ENCODE measurements around the gene EDN1. TPM values are rescaled to one million over a fixed set of nuclear protein-coding genes. Genes with fewer than 3 reads are reported as not detected.
"Not testable (repeated sequence)": the region's sequence is repeated elsewhere in the genome, so short reads cannot be mapped to it uniquely, and the experiment has no call there.

The EDN1 gene
- polyA plus RNA-seq, 3 donors: 0.11 to 0.71 TPM; not detected in 1

GRCh38 chr6:12315292-12316081 is 25.3 kb downstream of the EDN1 start:
- H3K27me3 Mint-ChIP-seq (ENCODE audit: low read depth in 3 of 3): peaks cover 4 to 9% (median 6%) of the 10 kb centered on the region in 3 donors
- Histone ChIP-seq H3K4me3 (replicated peaks in 1 of 3; ENCODE audit: low read depth in 2 of 3, low read length in 3 of 3) (no peak overlapping the region), H3K9me3 (replicated peaks in 1 of 2; ENCODE audit: control insufficient read depth in 1 of 2, insufficient read depth in 1 of 2, low read length in 2 of 2) (peaks cover 7 to 9% of the 10 kb centered on the region in 2 donors), H3K4me2 (replicated peaks; ENCODE audit: extremely low read depth, low read length, poor library complexity, severe bottlenecking) (no peak overlapping the region), H3K79me2 (ENCODE audit: insufficient read depth, low read length) (no peaks in the 10 kb centered on the region), H3K27ac (ENCODE audit: low read depth in 1 of 2, low read length in 2 of 2) (no peak overlapping the region), H3K9ac (ENCODE audit: insufficient read depth, low read length, poor library complexity, severe bottlenecking) (no peak overlapping the region), H2AFZ (ENCODE audit: insufficient read depth, low read depth, low read length, poor library complexity, severe bottlenecking) (no peak overlapping the region), H4K20me1 (ENCODE audit: insufficient read depth, low read length) (no peaks in the 10 kb centered on the region), H3K36me3 (replicated peaks in 1 of 2; ENCODE audit: control insufficient read depth in 1 of 2, insufficient read depth in 2 of 2, low read length in 2 of 2) (no peaks in the 10 kb centered on the region), H3K27me3 (ENCODE audit: control insufficient read depth in 2 of 2, insufficient read depth in 2 of 2, low read length in 2 of 2) (no peaks in the 10 kb centered on the region), H3K4me1 (ENCODE audit: control insufficient read depth in 1 of 2, insufficient read depth in 2 of 2, low read length in 2 of 2) (no peaks in the 10 kb centered on the region)
- TF ChIP-seq CTCF (IDR thresholded peaks at IDR 0.05): no peak
- H3K9me3 Mint-ChIP-seq: peaks cover 1 to 13% (median 8%) of the 10 kb centered on the region in 7 donors
- H3K4me1 Mint-ChIP-seq: no peaks in the 10 kb centered on the region
- intact Hi-C loops (cut with micrococcal nuclease): no loop called here
- no peak for DNase-seq
- H3K4me3 Mint-ChIP-seq: no peak overlapping the region
- peak overlapping the region in 1 of 7 donors; percentile 1 for H3K27ac Mint-ChIP-seq
- 93% methylated on average over 3 of the region's 5 CpGs for WGBS (ENCODE audit: insufficient coverage)
- no peaks in the 10 kb centered on the region for H3K36me3 Mint-ChIP-seq

- Histone ChIP-seq H3K4me3 (replicated peaks in 1 of 3; ENCODE audit: low read depth in 2 of 3, low read length in 3 of 3) (no peak overlapping the region), H3K4me1 (ENCODE audit: control insufficient read depth in 1 of 2, insufficient read depth in 2 of 2, low read length in 2 of 2) (no peaks in the 10 kb centered on the region), H2AFZ (ENCODE audit: insufficient read depth, low read depth, low read length, poor library complexity, severe bottlenecking) (no peak overlapping the region), H3K79me2 (ENCODE audit: insufficient read depth, low read length) (no peaks in the 10 kb centered on the region), H3K27me3 (ENCODE audit: control insufficient read depth in 2 of 2, insufficient read depth in 2 of 2, low read length in 2 of 2) (no peaks in the 10 kb centered on the region), H3K36me3 (replicated peaks in 1 of 2; ENCODE audit: control insufficient read depth in 1 of 2, insufficient read depth in 2 of 2, low read length in 2 of 2) (no peaks in the 10 kb centered on the region), H3K9me3 (replicated peaks in 1 of 2; ENCODE audit: control insufficient read depth in 1 of 2, insufficient read depth in 1 of 2, low read length in 2 of 2) (peaks cover 7 to 9% of the 10 kb centered on the region in 2 donors), H4K20me1 (ENCODE audit: insufficient read depth, low read length) (no peaks in the 10 kb centered on the region), H3K27ac (ENCODE audit: low read depth in 1 of 2, low read length in 2 of 2) (no peak overlapping the region), H3K4me2 (replicated peaks; ENCODE audit: extremely low read depth, low read length, poor library complexity, severe bottlenecking) (no peak overlapping the region), H3K9ac (ENCODE audit: insufficient read depth, low read length, poor library complexity, severe bottlenecking) (no peak overlapping the region)
- Mint-ChIP-seq H3K27ac (peak overlapping the region in 1 of 7 donors; percentile 47), H3K27me3 (ENCODE audit: low read depth in 3 of 3) (peaks cover 3 to 7% (median 5%) of the 10 kb centered on the region in 3 donors), H3K9me3 (peaks cover 1 to 14% (median 8%) of the 10 kb centered on the region in 7 donors), H3K4me1 (no peaks in the 10 kb centered on the region), H3K4me3 (no peak overlapping the region), H3K36me3 (no peaks in the 10 kb centered on the region)
- 100% methylated on average over 1 of the region's 2 CpGs for WGBS (ENCODE audit: insufficient coverage)
- TF ChIP-seq CTCF (IDR thresholded peaks at IDR 0.05): no peak
- no peak for DNase-seq
- intact Hi-C loops (cut with micrococcal nuclease): no loop called here
Observed at GRCh38 chr6:12318749-12319148, 28.6 kb downstream of the EDN1 start.

- H3K9me3 ChIP-seq (replicated peaks in 1 of 2; ENCODE audit: control insufficient read depth in 1 of 2, insufficient read depth in 1 of 2, low read length in 2 of 2); H3K4me3 Mint-ChIP-seq; H3K27me3 ChIP-seq (ENCODE audit: control insufficient read depth in 2 of 2, insufficient read depth in 2 of 2, low read length in 2 of 2); intact Hi-C loops (cut with micrococcal nuclease); H3K79me2 ChIP-seq (ENCODE audit: insufficient read depth, low read length); H3K4me2 ChIP-seq (replicated peaks; ENCODE audit: extremely low read depth, low read length, poor library complexity, severe bottlenecking); H3K27ac Mint-ChIP-seq; DNase-seq; H3K27ac ChIP-seq (ENCODE audit: low read depth in 1 of 2, low read length in 2 of 2); H2AFZ ChIP-seq (ENCODE audit: insufficient read depth, low read depth, low read length, poor library complexity, severe bottlenecking); H3K4me1 Mint-ChIP-seq; H3K36me3 Mint-ChIP-seq; H3K4me3 ChIP-seq (replicated peaks in 1 of 3; ENCODE audit: low read depth in 2 of 3, low read length in 3 of 3); H3K9ac ChIP-seq (ENCODE audit: insufficient read depth, low read length, poor library complexity, severe bottlenecking); H3K4me1 ChIP-seq (ENCODE audit: control insufficient read depth in 1 of 2, insufficient read depth in 2 of 2, low read length in 2 of 2); H3K36me3 ChIP-seq (replicated peaks in 1 of 2; ENCODE audit: control insufficient read depth in 1 of 2, insufficient read depth in 2 of 2, low read length in 2 of 2); H4K20me1 ChIP-seq (ENCODE audit: insufficient read depth, low read length); H3K27me3 Mint-ChIP-seq (ENCODE audit: low read depth in 3 of 3): not testable (repeated sequence)
- WGBS (ENCODE audit: insufficient coverage): 100% methylated on average over 4 of the region's 5 CpGs
- H3K9me3 Mint-ChIP-seq: peaks cover 1 to 14% (median 8%) of the 10 kb centered on the region in 7 donors
Observed at GRCh38 chr6:12320074-12320473, 29.9 kb downstream of the EDN1 start.

All from CD14-positive monocyte (primary cell).